Suprapubic skin (tissue), 4 donors: ENCODE measurements around the gene ZNF385A. TPM values are rescaled to one million over a fixed set of nuclear protein-coding genes. Genes with fewer than 3 reads are reported as not detected.

Experiments
- DNase-seq, 2 donors: peaks; one replicate each; pipeline ENCODE4 v3.0.0-alpha.2; 2019; ENCODE audit warnings: low spot score in 2 of 2
- H3K27ac ChIP-seq: fragments of 200-600 bp; sonication (generic); one replicate; pipeline ENCODE4 v1.5.1; 2019
- H3K27me3 ChIP-seq: fragments of 200-600 bp; sonication (generic); one replicate; pipeline ENCODE4 v1.5.1; 2019
- H3K36me3 ChIP-seq: fragments of 200-600 bp; sonication (generic); one replicate; pipeline ENCODE4 v1.5.1; 2019
- H3K4me1 ChIP-seq: fragments of 200-600 bp; sonication (generic); one replicate; pipeline ENCODE4 v1.5.1; 2019
- H3K4me3 ChIP-seq: fragments of 200-600 bp; sonication (generic); one replicate; pipeline ENCODE4 v1.5.1; 2019; ENCODE audit warnings: mild to moderate bottlenecking
- H3K9me3 ChIP-seq: fragments of 200-600 bp; sonication (generic); one replicate; pipeline ENCODE4 v1.5.1; 2019
- CTCF ChIP-seq, 2 donors: fragments of 200-600 bp in 1 of 2; fragments of 450-650 bp in 1 of 2; sonication (generic) in 1 of 2; IDR thresholded peaks; one replicate each; pipeline ENCODE4 v1.5.1; 2016 to 2019; ENCODE audit warnings: antibody characterized with exemption in 2 of 2, mild to moderate bottlenecking in 1 of 2, moderate library complexity in 1 of 2
- EP300 ChIP-seq: sonication (generic); formaldehyde crosslinking; IDR thresholded peaks from one replicate; pipeline ENCODE4 v1.6.1; 2017; ENCODE audit warnings: antibody characterized with exemption
- POLR2A ChIP-seq, 2 donors: fragments of 450-650 bp; IDR thresholded peaks; one replicate each; pipeline ENCODE4 v1.6.1; 2017; ENCODE audit warnings: antibody characterized with exemption in 2 of 2, mild to moderate bottlenecking in 2 of 2, moderate library complexity in 2 of 2
- POLR2AphosphoS5 ChIP-seq, 3 donors: sonication (generic); formaldehyde crosslinking; IDR thresholded peaks; one replicate each; pipeline ENCODE4 v1.6.1; 2017; ENCODE audit warnings: antibody characterized with exemption in 3 of 3
- WGBS: methylation state at CpG from one replicate; pipeline ENCODE4 v1.1.5; 2018; 5-methylcytosine and 5-hydroxymethylcytosine counted together
- total RNA-seq, 4 donors: library from RNA; depleted of rRNA; stranded (reverse); fragments of >200 nt; gene quantifications; one replicate each; pipeline ENCODE4 v1.1.0, GENCODE V29; 2016

Gene ZNF385A
- total RNA-seq, 4 donors from 2014 or later, result 99.5 to 134 (median 113) TPM

GRCh38 chr12:54418441-54419087 lies 34.0 kb upstream of the ZNF385A start:
- H3K4me1 ChIP-seq, result peaks cover 76% of the 10 kb centered on the region
- DNase-seq, result peak in 1 of 2 donors; percentile 63
- H3K27me3 ChIP-seq, result no peaks in the 10 kb centered on the region
- H3K4me3 ChIP-seq, result peak overlapping the region; percentile 64
- peak overlapping the region; percentile 83 for H3K27ac ChIP-seq
- 9% methylated on average over 34 of the region's 35 CpGs for WGBS
- no peaks in the 10 kb centered on the region for H3K36me3 ChIP-seq
- H3K9me3 ChIP-seq, result no peaks in the 10 kb centered on the region
- no peak for TF ChIP-seq POLR2AphosphoS5 (IDR thresholded peaks at IDR 0.05)
- no peak for TF ChIP-seq EP300
- no peak for TF ChIP-seq POLR2A (IDR thresholded peaks at IDR 0.05)
- no peak for TF ChIP-seq CTCF (IDR thresholded peaks at IDR 0.05)

GRCh38 chr12:54417712-54418440 lies 33.3 kb upstream of the ZNF385A start:
- WGBS, result 28% methylated on average over 23 of the region's 25 CpGs
- H3K27me3 ChIP-seq, result no peaks in the 10 kb centered on the region
- peak in 1 of 2 donors; percentile 65 for DNase-seq
- peaks cover 76% of the 10 kb centered on the region for H3K4me1 ChIP-seq
- no peaks in the 10 kb centered on the region for H3K9me3 ChIP-seq
- peak overlapping the region; percentile 83 for H3K27ac ChIP-seq
- no peaks in the 10 kb centered on the region for H3K36me3 ChIP-seq
- peak overlapping the region; percentile 64 for H3K4me3 ChIP-seq
- TF ChIP-seq POLR2A (IDR thresholded peaks at IDR 0.05) (no peak), POLR2AphosphoS5 (IDR thresholded peaks at IDR 0.05) (no peak)

GRCh38 chr12:54416687-54417603 lies 32.4 kb upstream of the ZNF385A start:
- WGBS, result 59% methylated on average over 5 of the region's 5 CpGs
- H3K27me3 ChIP-seq, result no peaks in the 10 kb centered on the region
- DNase-seq, result peak in 1 of 2 donors; percentile 51
- no peaks in the 10 kb centered on the region for H3K36me3 ChIP-seq
- no peaks in the 10 kb centered on the region for H3K9me3 ChIP-seq
- peak overlapping the region; percentile 83 for H3K27ac ChIP-seq
- H3K4me1 ChIP-seq, result peaks cover 84% of the 10 kb centered on the region
- H3K4me3 ChIP-seq, result peak overlapping the region; percentile 64
- TF ChIP-seq POLR2A (IDR thresholded peaks at IDR 0.05), result no peak
- no peak for TF ChIP-seq CTCF (IDR thresholded peaks at IDR 0.05)
- no peak for TF ChIP-seq EP300
- no peak for TF ChIP-seq POLR2AphosphoS5 (IDR thresholded peaks at IDR 0.05)

GRCh38 chr12:54415221-54415929 lies 30.8 kb upstream of the ZNF385A start:
- 44% methylated on average over 4 of the region's 4 CpGs for WGBS
- no peaks in the 10 kb centered on the region for H3K27me3 ChIP-seq
- TF ChIP-seq EP300 (no peak), CTCF (IDR thresholded peaks at IDR 0.05) (no peak), POLR2AphosphoS5 (IDR thresholded peaks at IDR 0.05) (no peak), POLR2A (IDR thresholded peaks at IDR 0.05) (no peak)
- H3K36me3 ChIP-seq, result peaks cover 3% of the 10 kb centered on the region
- peak overlapping the region; percentile 73 for H3K27ac ChIP-seq
- peaks cover 87% of the 10 kb centered on the region for H3K4me1 ChIP-seq
- peak in 1 of 2 donors; percentile 60 for DNase-seq
- peak overlapping the region; percentile 64 for H3K4me3 ChIP-seq
- H3K9me3 ChIP-seq, result no peaks in the 10 kb centered on the region
